DLD1 (cell line): ENCODE measurements around the gene LRBA.

Experiments used
- in situ Hi-C: cut with HindIII; loops from 2 replicates; pipeline ENCODE4 v1.10.0; 2017; ENCODE audit warnings: low sequenced_read_pairs

The LRBA gene

GRCh38 chr4:150814873-150815272 is 200.2 kb downstream of the LRBA start:
- in situ Hi-C loops, result no loop called here

GRCh38 chr4:150805183-150806025 is 209.7 kb downstream of the LRBA start:
- in situ Hi-C loops, result no loop called here

GRCh38 chr4:150801833-150802232 is 213.3 kb downstream of the LRBA start:
- in situ Hi-C loops, result no loop called here

- in situ Hi-C loops, result no loop called here
Measured at GRCh38 chr4:150799207-150799606, 215.9 kb downstream of the LRBA start.

- in situ Hi-C loops, result no loop called here
Measured at GRCh38 chr4:150794706-150795105, 220.4 kb downstream of the LRBA start.

GRCh38 chr4:150789864-150790263 is 225.2 kb downstream of the LRBA start:
- in situ Hi-C loops, result no loop called here

- in situ Hi-C loops, result no loop called here
Measured at GRCh38 chr4:150784939-150785338, 230.1 kb downstream of the LRBA start.

GRCh38 chr4:150784305-150784704 is 230.8 kb downstream of the LRBA start:
- in situ Hi-C loops, result no loop called here

- in situ Hi-C loops, result no loop called here
Measured at GRCh38 chr4:150782921-150783320, 232.2 kb downstream of the LRBA start.

- in situ Hi-C loops, result no loop called here
Measured at GRCh38 chr4:150782311-150782710, 232.8 kb downstream of the LRBA start.

GRCh38 chr4:150781191-150781590 is 233.9 kb downstream of the LRBA start:
- in situ Hi-C loops, result no loop called here

GRCh38 chr4:150779707-150780106 is 235.4 kb downstream of the LRBA start:
- in situ Hi-C loops, result no loop called here

- in situ Hi-C loops, result no loop called here
Measured at GRCh38 chr4:150773729-150774449, 241.2 kb downstream of the LRBA start.

GRCh38 chr4:150773032-150773431 is 242.1 kb downstream of the LRBA start:
- in situ Hi-C loops, result no loop called here

GRCh38 chr4:150771382-150771781 is 243.7 kb downstream of the LRBA start:
- in situ Hi-C loops, result no loop called here

- in situ Hi-C loops, result no loop called here
Measured at GRCh38 chr4:150769845-150770244, 245.2 kb downstream of the LRBA start.

- in situ Hi-C loops, result no loop called here
Measured at GRCh38 chr4:150769248-150769647, 245.8 kb downstream of the LRBA start.

GRCh38 chr4:150768497-150768896 is 246.6 kb downstream of the LRBA start:
- in situ Hi-C loops, result no loop called here

- in situ Hi-C loops, result no loop called here
Measured at GRCh38 chr4:150765216-150765615, 249.9 kb downstream of the LRBA start.

GRCh38 chr4:150751648-150752047 is 263.4 kb downstream of the LRBA start:
- in situ Hi-C loops, result no loop called here

GRCh38 chr4:150750824-150751223 is 264.3 kb downstream of the LRBA start:
- in situ Hi-C loops, result no loop called here

GRCh38 chr4:150746156-150746555 is 268.9 kb downstream of the LRBA start:
- in situ Hi-C loops, result no loop called here
